OCI-M2 (cell line): ENCODE results near the gene MX2.

Experiments
- DNase-seq: peaks from one replicate; lab custom pipeline; 2025; ENCODE audit not compliant: unreplicated experiment; lab: John Stamatoyannopoulos, UW

Gene MX2

GRCh38 chr21:41432562-41433460 lies 71.0 kb downstream of the MX2 start:
- DNase-seq, result no peak

GRCh38 chr21:41433566-41433965 lies 71.7 kb downstream of the MX2 start:
- no peak for DNase-seq

GRCh38 chr21:41435706-41436105 lies 73.9 kb downstream of the MX2 start:
- no peak for DNase-seq

- DNase-seq, result no peak
Observed at GRCh38 chr21:41437729-41438128, 75.9 kb downstream of the MX2 start.

GRCh38 chr21:41438425-41439113 lies 76.7 kb downstream of the MX2 start:
- no peak for DNase-seq

GRCh38 chr21:41439248-41439647 lies 77.4 kb downstream of the MX2 start:
- no peak for DNase-seq

- DNase-seq, result no peak
Observed at GRCh38 chr21:41441546-41441945, 79.7 kb downstream of the MX2 start.

- no peak for DNase-seq
Observed at GRCh38 chr21:41442481-41443186, 80.8 kb downstream of the MX2 start.

GRCh38 chr21:41443562-41443961 lies 81.7 kb downstream of the MX2 start:
- DNase-seq, result no peak

GRCh38 chr21:41444703-41445464 lies 83.1 kb downstream of the MX2 start:
- no peak for DNase-seq

- DNase-seq, result no peak
Observed at GRCh38 chr21:41445465-41445862, 83.6 kb downstream of the MX2 start.

- DNase-seq, result no peak
Observed at GRCh38 chr21:41446586-41446985, 84.8 kb downstream of the MX2 start.

GRCh38 chr21:41447356-41447755 lies 85.5 kb downstream of the MX2 start:
- DNase-seq, result no peak

- DNase-seq, result no peak
Observed at GRCh38 chr21:41449613-41450012, 87.8 kb downstream of the MX2 start.

- DNase-seq, result no peak
Observed at GRCh38 chr21:41451753-41452676, 90.2 kb downstream of the MX2 start.

- DNase-seq, result no peak
Observed at GRCh38 chr21:41453198-41453597, 91.4 kb downstream of the MX2 start.

GRCh38 chr21:41453761-41454160 lies 91.9 kb downstream of the MX2 start:
- DNase-seq, result no peak

- DNase-seq, result no peak
Observed at GRCh38 chr21:41458121-41458520, 96.3 kb downstream of the MX2 start.

- no peak for DNase-seq
Observed at GRCh38 chr21:41458559-41458958, 96.7 kb downstream of the MX2 start.
